Measurements from ENCODE around the gene SPDL1. TPM values are rescaled to one million over a fixed set of nuclear protein-coding genes. Genes with fewer than 3 reads are reported as not detected.
"Not testable (repeated sequence)": the region's sequence is repeated elsewhere in the genome, so short reads cannot be mapped to it uniquely, and the experiment has no call there.

The SPDL1 gene
- total RNA-seq, 2 experiments from 2014 or later, result 40.3 to 56.6 TPM

GRCh38 chr5:169595172-169595820 is 11.7 kb downstream of the SPDL1 start:
- Mint-ChIP-seq H3K4me3 (no peak overlapping the region), H3K4me1 (no peaks in the 10 kb centered on the region), H3K27me3 (no peaks in the 10 kb centered on the region), H3K27ac (no peak overlapping the region), H3K36me3 (ENCODE audit: low read depth) (peaks cover 65% of the 10 kb centered on the region), H3K9me3 (ENCODE audit: low read depth) (no peaks in the 10 kb centered on the region)
- ChIA-PET POLR2A (no interaction called here), CTCF (interaction anchor here (0.6 to 1.3 kb wide), 5 partner anchors 12 to 1178 kb away, joined by 3 to 5 read pairs (median 3); partner anchors contain the start of gene SPDL1)
- DNase-seq, result no peak
- ATAC-seq, result no peak
- intact Hi-C loops (cut with DNase I, micrococcal nuclease), result no loop called here

GRCh38 chr5:169599451-169599850 is 15.9 kb downstream of the SPDL1 start:
- Mint-ChIP-seq H3K4me3 (no peak overlapping the region), H3K9me3 (ENCODE audit: low read depth) (no peaks in the 10 kb centered on the region), H3K4me1 (no peaks in the 10 kb centered on the region), H3K27me3 (no peaks in the 10 kb centered on the region), H3K36me3 (ENCODE audit: low read depth) (peaks cover 63% of the 10 kb centered on the region), H3K27ac (no peak overlapping the region)
- intact Hi-C loops (cut with DNase I, micrococcal nuclease), result no loop called here
- ATAC-seq, result no peak
- POLR2A ChIA-PET, result interaction anchor here (0.6 kb wide), 1 partner anchor 16 kb away, joined by 7 read pairs; the partner anchor contains the start of gene SPDL1
- CTCF ChIA-PET, result no interaction called here
- DNase-seq, result no peak

- Mint-ChIP-seq H3K36me3 (ENCODE audit: low read depth) (peaks cover 51% of the 10 kb centered on the region), H3K27me3 (no peaks in the 10 kb centered on the region), H3K27ac (no peak overlapping the region), H3K9me3 (ENCODE audit: low read depth) (no peaks in the 10 kb centered on the region), H3K4me3 (no peak overlapping the region), H3K4me1 (no peaks in the 10 kb centered on the region)
- CTCF ChIA-PET, result no interaction called here
- no peak for ATAC-seq
- DNase-seq, result no peak
- intact Hi-C loops (cut with DNase I, micrococcal nuclease), result no loop called here
- POLR2A ChIA-PET, result no interaction called here
Observed at GRCh38 chr5:169602535-169602934, 19.0 kb downstream of the SPDL1 start.

- peaks cover 4% of the 10 kb centered on the region for H3K27me3 Mint-ChIP-seq
- H3K27ac Mint-ChIP-seq, result no peak overlapping the region
- ATAC-seq (no peak), DNase-seq (no peak)
- H3K4me3 Mint-ChIP-seq, result no peak overlapping the region
- CTCF ChIA-PET, result interaction anchor here (0.8 to 1.1 kb wide), 2 partner anchors 16 to 22 kb away, joined by 3 read pairs; no protein-coding TSS in a partner anchor
- POLR2A ChIA-PET, result no interaction called here
- peaks cover 5% of the 10 kb centered on the region for H3K9me3 Mint-ChIP-seq (ENCODE audit: low read depth)
- H3K36me3 Mint-ChIP-seq (ENCODE audit: low read depth), result peaks cover 32% of the 10 kb centered on the region
- intact Hi-C loops (cut with DNase I, micrococcal nuclease), result no loop called here
- H3K4me1 Mint-ChIP-seq, result no peaks in the 10 kb centered on the region
Observed at GRCh38 chr5:169606279-169606678, 22.7 kb downstream of the SPDL1 start.

- POLR2A ChIA-PET, result no interaction called here
Observed at GRCh38 chr5:169607882-169608281, 24.3 kb downstream of the SPDL1 start.

GRCh38 chr5:169609716-169610115 is 26.1 kb downstream of the SPDL1 start:
- ATAC-seq (no peak), DNase-seq (no peak)
- peaks cover 6% of the 10 kb centered on the region for H3K9me3 Mint-ChIP-seq (ENCODE audit: low read depth)
- H3K27ac Mint-ChIP-seq, result no peak overlapping the region
- peaks cover 13% of the 10 kb centered on the region for H3K36me3 Mint-ChIP-seq (ENCODE audit: low read depth)
- CTCF ChIA-PET, result no interaction called here
- intact Hi-C loops (cut with DNase I, micrococcal nuclease), result no loop called here
- peaks cover 13% of the 10 kb centered on the region for H3K27me3 Mint-ChIP-seq
- POLR2A ChIA-PET, result no interaction called here
- H3K4me3 Mint-ChIP-seq, result no peak overlapping the region
- H3K4me1 Mint-ChIP-seq, result no peaks in the 10 kb centered on the region

More at GRCh38 chr5:169607882-169608281, 24.3 kb downstream of the SPDL1 start:
- Mint-ChIP-seq H3K4me3 (no peak overlapping the region), H3K27ac (no peak overlapping the region), H3K9me3 (ENCODE audit: low read depth) (peaks cover 5% of the 10 kb centered on the region), H3K36me3 (ENCODE audit: low read depth) (peaks cover 22% of the 10 kb centered on the region), H3K27me3 (peaks cover 9% of the 10 kb centered on the region), H3K4me1 (no peaks in the 10 kb centered on the region)
- no peak for ATAC-seq
- intact Hi-C loops (cut with DNase I, micrococcal nuclease), result no loop called here
- CTCF ChIA-PET, result no interaction called here
- no peak for DNase-seq

- H3K4me1 Mint-ChIP-seq, result no peaks in the 10 kb centered on the region
- H3K9me3 Mint-ChIP-seq (ENCODE audit: low read depth), result peaks cover 6% of the 10 kb centered on the region
- DNase-seq, result no peak
- peaks cover 9% of the 10 kb centered on the region for H3K36me3 Mint-ChIP-seq (ENCODE audit: low read depth)
- H3K27me3 Mint-ChIP-seq, result peaks cover 13% of the 10 kb centered on the region
- no peak overlapping the region for H3K4me3 Mint-ChIP-seq
- intact Hi-C loops (cut with DNase I, micrococcal nuclease), result no loop called here
- ATAC-seq, result no peak
- H3K27ac Mint-ChIP-seq, result no peak overlapping the region
- ChIA-PET CTCF (interaction anchor here (0.6 kb wide), 1 partner anchor 14 kb away, joined by 3 read pairs; no protein-coding TSS in a partner anchor), POLR2A (no interaction called here)
Observed at GRCh38 chr5:169610606-169611005, 27.0 kb downstream of the SPDL1 start.

- Mint-ChIP-seq H3K27me3 (peaks cover 16% of the 10 kb centered on the region), H3K36me3 (ENCODE audit: low read depth) (peaks cover 4% of the 10 kb centered on the region), H3K4me1 (no peaks in the 10 kb centered on the region), H3K9me3 (ENCODE audit: low read depth) (peaks cover 6% of the 10 kb centered on the region), H3K4me3 (no peak overlapping the region), H3K27ac (no peak overlapping the region)
- ChIA-PET POLR2A (no interaction called here), CTCF (interaction anchor here (0.6 kb wide), 1 partner anchor 146 kb away, joined by 3 read pairs; no protein-coding TSS in a partner anchor)
- intact Hi-C loops (cut with DNase I, micrococcal nuclease), result no loop called here
- no peak for DNase-seq
- no peak for ATAC-seq
Observed at GRCh38 chr5:169615561-169615960, 32.0 kb downstream of the SPDL1 start.

GRCh38 chr5:169624307-169624706 is 40.7 kb downstream of the SPDL1 start:
- intact Hi-C loops (cut with DNase I, micrococcal nuclease), result loop anchor here in 1 of 2 experiments (2.0 kb wide), 1 partner anchor 50 kb away; no protein-coding TSS in a partner anchor
- H3K36me3 Mint-ChIP-seq (ENCODE audit: low read depth); POLR2A ChIA-PET; ATAC-seq; H3K9me3 Mint-ChIP-seq (ENCODE audit: low read depth); H3K27ac Mint-ChIP-seq; H3K4me1 Mint-ChIP-seq; DNase-seq; H3K27me3 Mint-ChIP-seq; H3K4me3 Mint-ChIP-seq: not testable (repeated sequence)
- CTCF ChIA-PET, result interaction anchor here (0.9 kb wide), 1 partner anchor 28 kb away, joined by 4 read pairs; no protein-coding TSS in a partner anchor

- Mint-ChIP-seq H3K9me3 (ENCODE audit: low read depth) (no peaks in the 10 kb centered on the region), H3K27ac (no peak overlapping the region), H3K36me3 (ENCODE audit: low read depth) (no peaks in the 10 kb centered on the region), H3K4me3 (no peak overlapping the region), H3K4me1 (peaks cover 4% of the 10 kb centered on the region), H3K27me3 (peaks cover 5% of the 10 kb centered on the region)
- ChIA-PET POLR2A (no interaction called here), CTCF (no interaction called here)
- no peak for DNase-seq
- intact Hi-C loops (cut with DNase I, micrococcal nuclease), result no loop called here
- no peak for ATAC-seq
Observed at GRCh38 chr5:169626779-169627178, 43.2 kb downstream of the SPDL1 start.

- CTCF ChIA-PET, result interaction anchor here (1.1 kb wide), 1 partner anchor 21 kb away, joined by 3 read pairs; no protein-coding TSS in a partner anchor
- H3K27ac Mint-ChIP-seq, result no peak overlapping the region
Observed at GRCh38 chr5:169627551-169627950, 44.0 kb downstream of the SPDL1 start.

GRCh38 chr5:169628892-169629291 is 45.3 kb downstream of the SPDL1 start:
- Mint-ChIP-seq H3K4me3 (no peak overlapping the region), H3K27ac (no peak overlapping the region), H3K9me3 (ENCODE audit: low read depth) (no peaks in the 10 kb centered on the region), H3K36me3 (ENCODE audit: low read depth) (no peaks in the 10 kb centered on the region), H3K27me3 (peaks cover 3% of the 10 kb centered on the region), H3K4me1 (peaks cover 4% of the 10 kb centered on the region)
- POLR2A ChIA-PET, result no interaction called here
- DNase-seq (no peak), ATAC-seq (no peak)
- CTCF ChIA-PET, result interaction anchor here (1.1 kb wide), 1 partner anchor 22 kb away, joined by 3 read pairs; no protein-coding TSS in a partner anchor
- intact Hi-C loops (cut with DNase I, micrococcal nuclease), result no loop called here

More at GRCh38 chr5:169627551-169627950, 44.0 kb downstream of the SPDL1 start:
- ATAC-seq (no peak), DNase-seq (no peak)
- Mint-ChIP-seq H3K36me3 (ENCODE audit: low read depth) (no peaks in the 10 kb centered on the region), H3K4me3 (no peak overlapping the region), H3K4me1 (peaks cover 4% of the 10 kb centered on the region), H3K9me3 (ENCODE audit: low read depth) (no peaks in the 10 kb centered on the region), H3K27me3 (peaks cover 5% of the 10 kb centered on the region)
- intact Hi-C loops (cut with DNase I, micrococcal nuclease), result no loop called here
- POLR2A ChIA-PET, result no interaction called here
